Keratinocyte (primary cell): ENCODE data around the gene TPD52L1. TPM values are rescaled to one million over a fixed set of nuclear protein-coding genes. Genes with fewer than 3 reads are reported as not detected.

Experiments used
- DNase-seq: peaks from one replicate; pipeline ENCODE4 v3.0.0-alpha.2; 2011; ENCODE audit warnings: low read depth, missing footprints, low spot score
- FAIRE-seq: peaks from 2 replicates; lab custom pipeline; 2011; peaks lifted over from hg19 to GRCh38; lab: Jason Lieb, UNC
- H2AFZ ChIP-seq: 2 replicates; pipeline ENCODE4 v1.6.0; 2012; ENCODE audit warnings: low read length, control low read depth, inconsistent platforms; ENCODE audit not compliant: control insufficient read depth
- H3K27ac ChIP-seq: 2 replicates; pipeline ENCODE4 v1.5.1; 2011; ENCODE audit warnings: low read length; ENCODE audit not compliant: control insufficient read depth, insufficient read depth
- H3K27me3 ChIP-seq: 3 replicates; pipeline ENCODE4 v1.6.0; 2011; ENCODE audit warnings: low read length; ENCODE audit not compliant: control insufficient read depth, insufficient read depth; ENCODE audit errors: extremely low read depth
- H3K36me3 ChIP-seq, 2 experiments: 2 replicates in 1 of 2; 3 replicates in 1 of 2; pipeline ENCODE4 v1.5.1; 2011; ENCODE audit warnings: low read length in 2 of 2, mild to moderate bottlenecking in 1 of 2; ENCODE audit not compliant: control insufficient read depth in 2 of 2, insufficient read depth in 2 of 2; ENCODE audit errors: extremely low read depth in 1 of 2
- H3K4me1 ChIP-seq: 3 replicates; pipeline ENCODE4 v1.5.1; 2011; ENCODE audit warnings: low read length; ENCODE audit not compliant: control insufficient read depth, insufficient read depth; ENCODE audit errors: extremely low read depth
- H3K4me2 ChIP-seq: 3 replicates; pipeline ENCODE4 v1.6.0; 2011; ENCODE audit warnings: low read depth, low read length; ENCODE audit not compliant: control insufficient read depth, insufficient read depth; ENCODE audit errors: extremely low read depth
- H3K4me3 ChIP-seq, 3 experiments: fragments of 200-600 bp in 1 of 3; sonication (generic) in 1 of 3; 2 replicates in 2 of 3; 3 replicates in 1 of 3; pipeline ENCODE4 v1.5.1; 2011 to 2016; ENCODE audit warnings: low read length in 3 of 3, mild to moderate bottlenecking in 3 of 3, control low read depth in 2 of 3, inconsistent platforms in 1 of 3, low read depth in 1 of 3, mixed read lengths in 1 of 3, mixed run types in 1 of 3, moderate library complexity in 1 of 3; ENCODE audit not compliant: control insufficient read depth in 2 of 3, insufficient read depth in 2 of 3; ENCODE audit errors: extremely low read depth in 1 of 3
- H3K79me2 ChIP-seq: 2 replicates; pipeline ENCODE4 v1.6.0; 2012; ENCODE audit warnings: low read length; ENCODE audit not compliant: control insufficient read depth, insufficient read depth
- H3K9ac ChIP-seq: 3 replicates; pipeline ENCODE4 v1.6.0; 2011; ENCODE audit warnings: low read length; ENCODE audit not compliant: control insufficient read depth, insufficient read depth; ENCODE audit errors: extremely low read depth
- H3K9me1 ChIP-seq: 3 replicates; pipeline ENCODE4 v1.6.0; 2011; ENCODE audit warnings: low read length; ENCODE audit not compliant: control insufficient read depth, insufficient read depth; ENCODE audit errors: extremely low read depth
- H3K9me3 ChIP-seq: 2 replicates; pipeline ENCODE4 v1.5.1; 2012; ENCODE audit warnings: low read depth, low read length; ENCODE audit not compliant: control insufficient read depth
- H4K20me1 ChIP-seq: 3 replicates; pipeline ENCODE4 v1.6.0; 2011; ENCODE audit warnings: low read length; ENCODE audit not compliant: control insufficient read depth, insufficient read depth; ENCODE audit errors: extremely low read depth
- CTCF ChIP-seq, 3 experiments: IDR thresholded peaks in 1 of 3; conservative IDR thresholded peaks in 1 of 3; optimal IDR thresholded peaks in 1 of 3; 2 replicates in 2 of 3; 3 replicates in 1 of 3; pipeline versions ENCODE3 to v1.5.1; 2011; ENCODE audit warnings: low read length in 3 of 3, mild to moderate bottlenecking in 3 of 3, moderate library complexity in 2 of 3, control low read depth in 1 of 3, inconsistent platforms in 1 of 3; ENCODE audit not compliant: insufficient read depth in 2 of 3; ENCODE audit errors: extremely low read depth in 1 of 3
- EZH2 ChIP-seq: IDR thresholded peaks from one replicate; pipeline ENCODE4 v1.6.1; 2012; ENCODE audit warnings: inconsistent platforms, mild to moderate bottlenecking, low read length, moderate library complexity
- dilution Hi-C: fragments of 300-500 bp; cut with MboI; formaldehyde crosslinking; loops from one replicate; pipeline ENCODE4 v1.7.0; 2020; ENCODE audit warnings: low sequenced_read_pairs; ENCODE audit not compliant: extremely low pct_ligation_motif_present
- polyA plus RNA-seq, 5 experiments: library from polyadenylated mRNA; depleted of rRNA in 3 of 5; stranded (reverse) in 3 of 5; stranded (forward) in 1 of 5; unstranded in 1 of 5; fragments of >200 nt; gene quantifications; 1 replicate in 1 of 5; 2 replicates in 3 of 5; 3 replicates in 1 of 5; pipeline versions ENCODE4 v1.2.1 to v1.2.3, GENCODE V29; 2011 to 2012; ENCODE audit warnings: missing spikeins in 2 of 5, low read depth in 1 of 5, low replicate concordance in 1 of 5

Gene TPD52L1
- polyA plus RNA-seq, 1 donor (not counting 4 experiments of a cell fraction or from before 2014, with no cell fraction given), result 135 TPM

- FAIRE-seq, result no peak
- Histone ChIP-seq H3K27me3 (no peaks in the 10 kb centered on the region), H3K9ac (no peak overlapping the region), H3K4me1 (peaks cover 1% of the 10 kb centered on the region), H2AFZ (no peak overlapping the region), H3K79me2 (no peaks in the 10 kb centered on the region), H3K36me3 (no peaks in the 10 kb centered on the region), H3K4me2 (no peak overlapping the region), H4K20me1 (no peaks in the 10 kb centered on the region), H3K9me3 (peaks cover 8% of the 10 kb centered on the region), H3K9me1 (no peaks in the 10 kb centered on the region), H3K4me3 (no peak overlapping the region), H3K27ac (no peak overlapping the region)
- no peak for DNase-seq
- dilution Hi-C loops, result no loop called here
- TF ChIP-seq EZH2 (no peak), CTCF (optimal IDR thresholded peaks at IDR 0.05 in 1 of 3, IDR thresholded peaks at IDR 0.05 in 1 of 3, conservative IDR thresholded peaks at IDR 0.05 in 1 of 3; ENCODE audit: extremely low read depth in 1 of 3, insufficient read depth in 2 of 3, low read length in 3 of 3) (no peak)
Measured at GRCh38 chr6:125110056-125110455, 43.5 kb upstream of the TPD52L1 start.

GRCh38 chr6:125111219-125111983 is 42.2 kb upstream of the TPD52L1 start:
- H2AFZ ChIP-seq, result no peak overlapping the region
- DNase-seq (no peak), FAIRE-seq (no peak)
- H3K4me2 ChIP-seq, result no peak overlapping the region
- peaks cover 8% of the 10 kb centered on the region for H3K9me3 ChIP-seq
- H3K36me3 ChIP-seq, result no peaks in the 10 kb centered on the region
- H3K9me1 ChIP-seq, result no peaks in the 10 kb centered on the region
- no peaks in the 10 kb centered on the region for H3K27me3 ChIP-seq
- TF ChIP-seq EZH2, result no peak
- no peak for TF ChIP-seq CTCF (optimal IDR thresholded peaks at IDR 0.05 in 1 of 3, IDR thresholded peaks at IDR 0.05 in 1 of 3, conservative IDR thresholded peaks at IDR 0.05 in 1 of 3; ENCODE audit: extremely low read depth in 1 of 3, insufficient read depth in 2 of 3, low read length in 3 of 3)
- no peaks in the 10 kb centered on the region for H4K20me1 ChIP-seq
- H3K4me1 ChIP-seq, result no peaks in the 10 kb centered on the region
- H3K9ac ChIP-seq, result no peak overlapping the region
- H3K79me2 ChIP-seq, result no peaks in the 10 kb centered on the region
- no peak overlapping the region for H3K27ac ChIP-seq
- H3K4me3 ChIP-seq, result no peak overlapping the region
- dilution Hi-C loops, result no loop called here
